Lower lobe of right lung (tissue), 2 donors: ENCODE data around the gene U2SURP. TPM values are rescaled to one million over a fixed set of nuclear protein-coding genes. Genes with fewer than 3 reads are reported as not detected.

Source experiments
- ATAC-seq, 2 donors: fragments of 200-7000 bp; cut with Tn5 transposase; one replicate each; pipeline ENCODE4 v1.9.1; 2020 to 2022; ENCODE audit warnings: mild to moderate bottlenecking in 2 of 2, moderate library complexity in 2 of 2
- DNase-seq: peaks from one replicate; pipeline ENCODE4 v3.0.0-alpha.2; 2020
- H3K27ac ChIP-seq: fragments of 200-600 bp; one replicate; pipeline ENCODE4 v1.8.0; 2022
- H3K27me3 ChIP-seq: fragments of 200-600 bp; one replicate; pipeline ENCODE4 v1.8.0; 2022; ENCODE audit warnings: low read depth
- H3K36me3 ChIP-seq: fragments of 200-600 bp; one replicate; pipeline ENCODE4 v1.8.0; 2022; ENCODE audit warnings: mild to moderate bottlenecking
- H3K4me1 ChIP-seq: fragments of 200-600 bp; one replicate; pipeline ENCODE4 v1.8.0; 2022
- H3K4me3 ChIP-seq: fragments of 200-600 bp; one replicate; pipeline ENCODE4 v1.8.0; 2022; ENCODE audit warnings: mild to moderate bottlenecking
- H3K9me3 ChIP-seq: fragments of 200-600 bp; one replicate; pipeline ENCODE4 v1.8.0; 2022
- CTCF ChIP-seq: fragments of 200-600 bp; IDR thresholded peaks from one replicate; pipeline ENCODE4 v1.8.0; 2022; ENCODE audit warnings: antibody characterized with exemption, mild to moderate bottlenecking
- intact Hi-C: fragments of 100-400 bp; cut with DNase I; formaldehyde crosslinking; loops from one replicate; pipeline ENCODE4 v1.11.0; 2022
- total RNA-seq: library from RNA; stranded (reverse); fragmentation: NEBNext Ultra II Directional; extraction: Animal tissue kit (Norgen Biotek cat#: 25700); gene quantifications from one replicate; pipeline ENCODE4 v1.2.1, GENCODE V29; 2021
- donor health status: DM: no; HTN: yes; CAD: no; lungs with severe emphysema.

Gene U2SURP
- total RNA-seq, 1 donor from 2014 or later, result 74.0 TPM

GRCh38 chr3:142972092-142972753 is 29.1 kb upstream of the U2SURP start:
- H3K27ac ChIP-seq, result no peak overlapping the region
- peaks cover 14% of the 10 kb centered on the region for H3K27me3 ChIP-seq
- no peaks in the 10 kb centered on the region for H3K9me3 ChIP-seq
- no peak for TF ChIP-seq CTCF
- DNase-seq (no peak), ATAC-seq (no peak)
- H3K4me3 ChIP-seq, result no peak overlapping the region
- H3K36me3 ChIP-seq, result no peaks in the 10 kb centered on the region
- peaks cover 7% of the 10 kb centered on the region for H3K4me1 ChIP-seq
- intact Hi-C loops, result no loop called here

GRCh38 chr3:142973217-142974009 is 28.0 kb upstream of the U2SURP start:
- no peak for DNase-seq
- no peak for TF ChIP-seq CTCF
- peaks cover 7% of the 10 kb centered on the region for H3K4me1 ChIP-seq
- no peaks in the 10 kb centered on the region for H3K36me3 ChIP-seq
- no peak overlapping the region for H3K4me3 ChIP-seq
- no peak overlapping the region for H3K27ac ChIP-seq
- intact Hi-C loops, result no loop called here
- peaks cover 14% of the 10 kb centered on the region for H3K27me3 ChIP-seq
- H3K9me3 ChIP-seq, result no peaks in the 10 kb centered on the region
- no peak for ATAC-seq

- H3K9me3 ChIP-seq, result no peaks in the 10 kb centered on the region
- no peaks in the 10 kb centered on the region for H3K36me3 ChIP-seq
- H3K27me3 ChIP-seq, result peaks cover 13% of the 10 kb centered on the region
- DNase-seq (no peak), ATAC-seq (no peak)
- no peak overlapping the region for H3K27ac ChIP-seq
- TF ChIP-seq CTCF, result no peak
- H3K4me1 ChIP-seq, result peaks cover 7% of the 10 kb centered on the region
- intact Hi-C loops, result no loop called here
- no peak overlapping the region for H3K4me3 ChIP-seq
Measured at GRCh38 chr3:142975316-142975995, 25.9 kb upstream of the U2SURP start.

- H3K9me3 ChIP-seq, result no peaks in the 10 kb centered on the region
- no peaks in the 10 kb centered on the region for H3K27me3 ChIP-seq
- peak; percentile 86 to 87 for ATAC-seq
- peaks cover 7% of the 10 kb centered on the region for H3K4me1 ChIP-seq
- no peak overlapping the region for H3K27ac ChIP-seq
- no peak for TF ChIP-seq CTCF
- H3K4me3 ChIP-seq, result no peak overlapping the region
- peak; percentile 70 for DNase-seq
- intact Hi-C loops, result no loop called here
- H3K36me3 ChIP-seq, result no peaks in the 10 kb centered on the region
Measured at GRCh38 chr3:142976621-142977398, 24.6 kb upstream of the U2SURP start.

- ATAC-seq (no peak), DNase-seq (no peak)
- no peaks in the 10 kb centered on the region for H3K36me3 ChIP-seq
- no peak for TF ChIP-seq CTCF
- H3K27ac ChIP-seq, result no peak overlapping the region
- no peak overlapping the region for H3K4me3 ChIP-seq
- H3K9me3 ChIP-seq, result no peaks in the 10 kb centered on the region
- no peaks in the 10 kb centered on the region for H3K27me3 ChIP-seq
- intact Hi-C loops, result no loop called here
- H3K4me1 ChIP-seq, result peaks cover 7% of the 10 kb centered on the region
Measured at GRCh38 chr3:142977399-142977728, 24.0 kb upstream of the U2SURP start.
